Activated naive CD4-positive, alpha-beta T cell treated with anti-CD3 and anti-CD28 coated beads, Interleukin-2, amount 10 ng/mL, durations not matched to agents 7 days and 5 days (primary cell): ENCODE measurements around the gene RELN.

Experiments
- CTCF ChIA-PET: fragments of 350-600 bp; sonication (Branson Sonifier 250); formaldehyde crosslinking; loops from one replicate; lab custom pipeline; 2021; ENCODE audit warnings: antibody characterized with exemption; lab: Charles Lee
- DNase-seq: peaks from one replicate; pipeline ENCODE4 v3.0.0-alpha.2; 2020
- H3K27ac Mint-ChIP-seq: one replicate; pipeline ENCODE4 v1.8.0; 2021; ENCODE audit warnings: mild to moderate bottlenecking, moderate library complexity, mixed read lengths
- H3K27me3 Mint-ChIP-seq: one replicate; pipeline ENCODE4 v1.8.0; 2021; ENCODE audit warnings: mild to moderate bottlenecking, mixed read lengths
- H3K36me3 Mint-ChIP-seq: one replicate; pipeline ENCODE4 v1.8.0; 2021; ENCODE audit warnings: mixed read lengths
- H3K4me1 Mint-ChIP-seq: one replicate; pipeline ENCODE4 v1.8.0; 2021; ENCODE audit warnings: mixed read lengths
- H3K4me3 Mint-ChIP-seq: one replicate; pipeline ENCODE4 v1.8.0; 2021; ENCODE audit warnings: mild to moderate bottlenecking, moderate library complexity, mixed read lengths
- H3K9me3 Mint-ChIP-seq: one replicate; pipeline ENCODE4 v1.8.0; 2021; ENCODE audit warnings: mixed read lengths

The RELN gene

GRCh38 chr7:103592187-103592586 is 397.3 kb downstream of the RELN start:
- H3K36me3 Mint-ChIP-seq = no peaks in the 10 kb centered on the region
- no peaks in the 10 kb centered on the region for H3K9me3 Mint-ChIP-seq
- CTCF ChIA-PET = interaction anchor here (1.6 kb wide), 1 partner anchor 19 kb away, joined by 3 read pairs; no protein-coding TSS in a partner anchor
- H3K4me1 Mint-ChIP-seq = no peaks in the 10 kb centered on the region
- no peak overlapping the region for H3K27ac Mint-ChIP-seq
- no peaks in the 10 kb centered on the region for H3K27me3 Mint-ChIP-seq
- DNase-seq = no peak
- no peak overlapping the region for H3K4me3 Mint-ChIP-seq

- CTCF ChIA-PET = interaction anchor here (0.6 to 2.4 kb wide), 2 partner anchors 580 to 595 kb away, joined by 3 to 6 read pairs; no protein-coding TSS in a partner anchor
- H3K9me3 Mint-ChIP-seq = no peaks in the 10 kb centered on the region
- H3K27ac Mint-ChIP-seq = no peak overlapping the region
- H3K4me1 Mint-ChIP-seq = no peaks in the 10 kb centered on the region
- H3K4me3 Mint-ChIP-seq = no peak overlapping the region
- H3K27me3 Mint-ChIP-seq = peaks cover 9% of the 10 kb centered on the region
- no peak for DNase-seq
- no peaks in the 10 kb centered on the region for H3K36me3 Mint-ChIP-seq
Observed at GRCh38 chr7:103580031-103580430, 409.4 kb downstream of the RELN start.

GRCh38 chr7:103577059-103577458 is 412.4 kb downstream of the RELN start:
- CTCF ChIA-PET = no interaction called here
- Mint-ChIP-seq H3K4me3 (no peak overlapping the region), H3K9me3 (no peaks in the 10 kb centered on the region)

GRCh38 chr7:103576641-103577040 is 412.8 kb downstream of the RELN start:
- H3K9me3 Mint-ChIP-seq = no peaks in the 10 kb centered on the region
- no peak overlapping the region for H3K27ac Mint-ChIP-seq
- CTCF ChIA-PET = no interaction called here
- H3K4me1 Mint-ChIP-seq = no peaks in the 10 kb centered on the region
- no peak overlapping the region for H3K4me3 Mint-ChIP-seq
- DNase-seq = no peak
- peaks cover 8% of the 10 kb centered on the region for H3K27me3 Mint-ChIP-seq
- no peaks in the 10 kb centered on the region for H3K36me3 Mint-ChIP-seq

More at GRCh38 chr7:103577059-103577458, 412.4 kb downstream of the RELN start:
- H3K27me3 Mint-ChIP-seq = peaks cover 9% of the 10 kb centered on the region
- H3K27ac Mint-ChIP-seq = no peak overlapping the region
- DNase-seq = no peak
- no peaks in the 10 kb centered on the region for H3K4me1 Mint-ChIP-seq
- no peaks in the 10 kb centered on the region for H3K36me3 Mint-ChIP-seq

- no peak for DNase-seq
- Mint-ChIP-seq H3K27me3 (peaks cover 4% of the 10 kb centered on the region), H3K9me3 (no peaks in the 10 kb centered on the region), H3K4me3 (no peak overlapping the region), H3K36me3 (no peaks in the 10 kb centered on the region), H3K27ac (no peak overlapping the region), H3K4me1 (no peaks in the 10 kb centered on the region)
- CTCF ChIA-PET = interaction anchor here (1.0 to 1.8 kb wide), 3 partner anchors 15 to 693 kb away, joined by 3 to 7 read pairs (median 5); no protein-coding TSS in a partner anchor
Observed at GRCh38 chr7:103574576-103574975, 414.9 kb downstream of the RELN start.

GRCh38 chr7:103573479-103574058 is 415.9 kb downstream of the RELN start:
- H3K27ac Mint-ChIP-seq = no peak overlapping the region
- peaks cover 5% of the 10 kb centered on the region for H3K27me3 Mint-ChIP-seq
- no peaks in the 10 kb centered on the region for H3K9me3 Mint-ChIP-seq
- H3K36me3 Mint-ChIP-seq = no peaks in the 10 kb centered on the region
- CTCF ChIA-PET = interaction anchor here (0.5 to 1.8 kb wide), 8 partner anchors 8 to 586 kb away, joined by 3 to 7 read pairs (median 4); no protein-coding TSS in a partner anchor
- H3K4me3 Mint-ChIP-seq = no peak overlapping the region
- no peaks in the 10 kb centered on the region for H3K4me1 Mint-ChIP-seq
- no peak for DNase-seq

GRCh38 chr7:103571586-103571985 is 417.9 kb downstream of the RELN start:
- Mint-ChIP-seq H3K4me1 (no peaks in the 10 kb centered on the region), H3K4me3 (no peak overlapping the region), H3K27ac (no peak overlapping the region), H3K27me3 (peaks cover 4% of the 10 kb centered on the region), H3K9me3 (no peaks in the 10 kb centered on the region), H3K36me3 (no peaks in the 10 kb centered on the region)
- DNase-seq = no peak
- CTCF ChIA-PET = interaction anchor here (1.0 kb wide), 1 partner anchor 11 kb away, joined by 3 read pairs; no protein-coding TSS in a partner anchor

GRCh38 chr7:103569621-103570305 is 419.7 kb downstream of the RELN start:
- no peaks in the 10 kb centered on the region for H3K4me1 Mint-ChIP-seq
- H3K27me3 Mint-ChIP-seq = peaks cover 7% of the 10 kb centered on the region
- H3K9me3 Mint-ChIP-seq = no peaks in the 10 kb centered on the region
- H3K4me3 Mint-ChIP-seq = no peak overlapping the region
- CTCF ChIA-PET = no interaction called here
- H3K27ac Mint-ChIP-seq = no peak overlapping the region
- DNase-seq = no peak
- no peaks in the 10 kb centered on the region for H3K36me3 Mint-ChIP-seq

- H3K4me3 Mint-ChIP-seq = no peak overlapping the region
- H3K4me1 Mint-ChIP-seq = no peaks in the 10 kb centered on the region
- CTCF ChIA-PET = no interaction called here
- no peak overlapping the region for H3K27ac Mint-ChIP-seq
- no peaks in the 10 kb centered on the region for H3K9me3 Mint-ChIP-seq
- DNase-seq = no peak
- peaks cover 14% of the 10 kb centered on the region for H3K27me3 Mint-ChIP-seq
- no peaks in the 10 kb centered on the region for H3K36me3 Mint-ChIP-seq
Observed at GRCh38 chr7:103564416-103564815, 425.0 kb downstream of the RELN start.

GRCh38 chr7:103560136-103560535 is 429.3 kb downstream of the RELN start:
- CTCF ChIA-PET = interaction anchor here (1.0 kb wide), 2 partner anchors 11 to 14 kb away, joined by 3 to 5 read pairs; no protein-coding TSS in a partner anchor
- DNase-seq = no peak
- Mint-ChIP-seq H3K9me3 (no peaks in the 10 kb centered on the region), H3K4me1 (no peaks in the 10 kb centered on the region), H3K36me3 (no peaks in the 10 kb centered on the region), H3K27me3 (peaks cover 8% of the 10 kb centered on the region), H3K4me3 (no peak overlapping the region), H3K27ac (no peak overlapping the region)

- Mint-ChIP-seq H3K9me3 (no peaks in the 10 kb centered on the region), H3K27me3 (no peaks in the 10 kb centered on the region), H3K36me3 (no peaks in the 10 kb centered on the region), H3K4me3 (no peak overlapping the region), H3K27ac (no peak overlapping the region), H3K4me1 (no peaks in the 10 kb centered on the region)
- no peak for DNase-seq
- CTCF ChIA-PET = no interaction called here
Observed at GRCh38 chr7:103551016-103551415, 438.4 kb downstream of the RELN start.

GRCh38 chr7:103549786-103550185 is 439.7 kb downstream of the RELN start:
- H3K27ac Mint-ChIP-seq = no peak overlapping the region
- H3K4me3 Mint-ChIP-seq = no peak overlapping the region
- no peaks in the 10 kb centered on the region for H3K36me3 Mint-ChIP-seq
- H3K4me1 Mint-ChIP-seq = no peaks in the 10 kb centered on the region
- DNase-seq = no peak
- no peaks in the 10 kb centered on the region for H3K27me3 Mint-ChIP-seq
- H3K9me3 Mint-ChIP-seq = no peaks in the 10 kb centered on the region
- CTCF ChIA-PET = no interaction called here

- Mint-ChIP-seq H3K27me3 (no peaks in the 10 kb centered on the region), H3K4me1 (no peaks in the 10 kb centered on the region), H3K9me3 (no peaks in the 10 kb centered on the region), H3K4me3 (no peak overlapping the region), H3K36me3 (no peaks in the 10 kb centered on the region), H3K27ac (no peak overlapping the region)
- CTCF ChIA-PET = no interaction called here
- no peak for DNase-seq
Observed at GRCh38 chr7:103547451-103548284, 441.8 kb downstream of the RELN start.

GRCh38 chr7:103542470-103542869 is 447.0 kb downstream of the RELN start:
- H3K27me3 Mint-ChIP-seq = peaks cover 6% of the 10 kb centered on the region
- H3K9me3 Mint-ChIP-seq = no peaks in the 10 kb centered on the region
- H3K36me3 Mint-ChIP-seq = no peaks in the 10 kb centered on the region
- no peak overlapping the region for H3K4me3 Mint-ChIP-seq
- CTCF ChIA-PET = no interaction called here
- H3K4me1 Mint-ChIP-seq = no peaks in the 10 kb centered on the region
- DNase-seq = no peak
- H3K27ac Mint-ChIP-seq = no peak overlapping the region
